HepG2 (cell line): ENCODE results near the gene MBLAC2. TPM values are rescaled to one million over a fixed set of nuclear protein-coding genes. Genes with fewer than 3 reads are reported as not detected.
A peak's percentile ranks its signal among the peaks of the same experiment; 100 is the strongest.

Source experiments
- ATAC-seq: fragments of 200-7000 bp; cut with Tn5 transposase; 3 replicates; pipeline ENCODE4 v1.9.1; 2020; ENCODE audit warnings: mild to moderate bottlenecking, moderate library complexity
- BruUV-seq: library from RNA; stranded (reverse); fragments of 400-500 nt; replicated peaks from 2 replicates; lab custom pipeline; 2021; lab: Mats Ljungman, UMichigan
- CTCF ChIA-PET: fragments of 300-600 bp; formaldehyde crosslinking; extraction: SDS; loops from one replicate; lab custom pipeline; 2021; ENCODE audit warnings: low total read pairs, inconsistent platforms, low intra/inter-chr PET ratio; lab: Yijun Ruan, JAX
- POLR2A ChIA-PET: fragments of 350-600 bp; sonication (Branson Sonifier 250); formaldehyde crosslinking; loops from one replicate; lab custom pipeline; 2020; ENCODE audit warnings: antibody characterized with exemption, inconsistent platforms; lab: Yijun Ruan, JAX
- DNase-seq: peaks from one replicate; pipeline ENCODE4 v3.0.0-alpha.2; 2015; ENCODE audit warnings: low spot score
- FAIRE-seq: peaks from 3 replicates; lab custom pipeline; 2011; peaks lifted over from hg19 to GRCh38; lab: Jason Lieb, UNC
- H2AFZ ChIP-seq: one replicate; pipeline ENCODE4 v1.6.1; 2011; ENCODE audit warnings: low read length, inconsistent platforms
- H3K27ac ChIP-seq: fragments of 300-600 bp; 3 replicates; pipeline ENCODE4 v1.8.0; 2011; ENCODE audit warnings: mixed run types, mild to moderate bottlenecking, mixed read lengths, low read length, inconsistent platforms; ENCODE audit not compliant: insufficient read depth; ENCODE audit errors: extremely low read length
- H3K27me3 ChIP-seq, 2 experiments: fragments of 200-600 bp in 1 of 2; 2 replicates in 1 of 2; 3 replicates in 1 of 2; pipeline versions ENCODE4 v1.6.0 to v1.8.0; 2011; ENCODE audit warnings: low read length in 2 of 2, mild to moderate bottlenecking in 2 of 2, moderate library complexity in 2 of 2, inconsistent platforms in 1 of 2; ENCODE audit not compliant: insufficient read depth in 2 of 2, control insufficient read depth in 1 of 2
- H3K36me3 ChIP-seq, 2 experiments: fragments of 200-600 bp in 1 of 2; replicated peaks in 1 of 2; 2 replicates in 1 of 2; 3 replicates in 1 of 2; pipeline versions ENCODE4 v1.5.1 to v1.8.0; 2011; ENCODE audit warnings: low read length in 2 of 2, inconsistent platforms in 1 of 2; ENCODE audit not compliant: insufficient read depth in 2 of 2, control insufficient read depth in 1 of 2
- H3K4me1 ChIP-seq: 2 replicates; pipeline ENCODE4 v1.5.1; 2012; ENCODE audit warnings: low read length, inconsistent platforms; ENCODE audit not compliant: insufficient read depth
- H3K4me2 ChIP-seq: 2 replicates; pipeline ENCODE4 v1.6.0; 2011; ENCODE audit warnings: low read depth, low read length, inconsistent platforms
- H3K4me3 ChIP-seq, 3 experiments: fragments of 200-600 bp in 1 of 3; sonication (generic), shearing (Covaris generic) in 1 of 3; replicated peaks in 1 of 3; 2 replicates each; pipeline ENCODE4 v1.5.1; 2011 to 2016; ENCODE audit warnings: low read length in 3 of 3, inconsistent platforms in 2 of 3, low read depth in 2 of 3, mild to moderate bottlenecking in 2 of 3, control low read depth in 1 of 3, mixed read lengths in 1 of 3; ENCODE audit not compliant: insufficient read depth in 1 of 3
- H3K79me2 ChIP-seq: one replicate; pipeline ENCODE4 v1.6.1; 2011; ENCODE audit warnings: low read length, inconsistent platforms; ENCODE audit not compliant: insufficient read depth
- H3K9ac ChIP-seq: 2 replicates; pipeline ENCODE4 v1.6.0; 2011; ENCODE audit warnings: mild to moderate bottlenecking, low read depth, low read length, inconsistent platforms; ENCODE audit not compliant: insufficient read depth
- H3K9me3 ChIP-seq: 2 replicates; pipeline ENCODE4 v1.5.1; 2012; ENCODE audit warnings: mild to moderate bottlenecking, low read length
- H4K20me1 ChIP-seq: 2 replicates; pipeline ENCODE4 v1.6.0; 2011; ENCODE audit warnings: inconsistent platforms, mild to moderate bottlenecking, low read length, moderate library complexity; ENCODE audit not compliant: insufficient read depth
- CERS6 ChIP-seq: sonication (generic); formaldehyde crosslinking; IDR thresholded peaks from 2 replicates; pipeline ENCODE4 v1.5.0; 2020; ENCODE audit warnings: missing genetic modification reagents
- EHMT2 ChIP-seq: fragments of 200-600 bp; sonication (generic); IDR thresholded peaks from 2 replicates; pipeline ENCODE4 v1.7.0; 2017; ENCODE audit warnings: antibody characterized with exemption, low read depth, low read length, borderline replicate concordance
- ERF ChIP-seq: IDR thresholded peaks from 2 replicates; pipeline ENCODE4 v1.6.1; 2018; ENCODE audit warnings: missing biosample characterization, missing genetic modification reagents
- LCORL ChIP-seq, 2 experiments: fragments of 450-650 bp in 1 of 2; sonication (generic) in 1 of 2; formaldehyde crosslinking in 1 of 2; IDR thresholded peaks; 2 replicates each; pipeline versions ENCODE4 v1.5.0 to v1.6.1; 2017 to 2020; ENCODE audit warnings: antibody characterized with exemption in 1 of 2, missing genetic modification reagents in 1 of 2
- MTA1 ChIP-seq: sonication (generic); formaldehyde crosslinking; IDR thresholded peaks from 2 replicates; pipeline ENCODE4 v1.4.0; 2020; ENCODE audit warnings: missing genetic modification reagents, mild to moderate bottlenecking, borderline replicate concordance
- SETDB1 ChIP-seq: sonication (generic); formaldehyde crosslinking; IDR thresholded peaks from 2 replicates; pipeline ENCODE4 v1.5.1; 2020; ENCODE audit warnings: missing genetic modification reagents, mild to moderate bottlenecking, borderline replicate concordance
- TCF7 ChIP-seq: sonication (generic); IDR thresholded peaks from 2 replicates; pipeline ENCODE4 v1.6.1; 2016; ENCODE audit warnings: antibody characterized with exemption, low read depth
- ZFYVE20 ChIP-seq: sonication (generic); formaldehyde crosslinking; IDR thresholded peaks from 2 replicates; pipeline ENCODE4 v1.8.0; 2023; ENCODE audit warnings: low read depth, mild to moderate bottlenecking, moderate library complexity, missing genetic modification reagents, borderline replicate concordance
- ZMYM4 ChIP-seq: sonication (generic); formaldehyde crosslinking; IDR thresholded peaks from 2 replicates; pipeline ENCODE4 v1.8.1; 2023; ENCODE audit warnings: mild to moderate bottlenecking, missing genetic modification reagents
- ZNF597 ChIP-seq: sonication (generic); formaldehyde crosslinking; IDR thresholded peaks from 2 replicates; pipeline ENCODE4 v1.5.0; 2020; ENCODE audit warnings: missing genetic modification reagents
- ZNF780A ChIP-seq: sonication (generic); formaldehyde crosslinking; IDR thresholded peaks from 2 replicates; pipeline ENCODE4 v1.8.0; 2022; ENCODE audit warnings: mild to moderate bottlenecking, missing genetic modification reagents, moderate library complexity
- WGBS: methylation state at CpG from one replicate; pipeline ENCODE4 v1.1.6; 2017; ENCODE audit warnings: low lambda C conversion rate; 5-methylcytosine and 5-hydroxymethylcytosine counted together
- in situ Hi-C: cut with HindIII; loops from 2 replicates; pipeline ENCODE4 v1.10.0; 2017; ENCODE audit warnings: low pct_unique_long_range_greater_than_20kb; ENCODE audit not compliant: extremely low pct_ligation_motif_present
- intact Hi-C: fragments of 100-400 bp; cut with micrococcal nuclease; formaldehyde crosslinking; loops from one replicate; pipeline ENCODE4 v1.10.0; 2022; ENCODE audit not compliant: unreplicated experiment
- polyA plus RNA-seq, 8 experiments: library from polyadenylated mRNA; depleted of rRNA in 3 of 8; stranded (reverse) in 7 of 8; unstranded in 1 of 8; fragments of >200 nt; fragmentation: Illumina TruSeq in 4 of 8; extraction: Trizol in 4 of 8; gene quantifications; 2 replicates each; pipeline versions ENCODE4 v1.2.1 to v1.2.3, GENCODE V29; 2011 to 2016; ENCODE audit warnings: low read depth in 4 of 8, missing spikeins in 1 of 8, mixed read lengths in 1 of 8; ENCODE audit not compliant: insufficient read depth in 1 of 8
- total RNA-seq, 5 experiments: library from RNA; depleted of rRNA; stranded (reverse); fragments of >200 nt; fragmentation: Illumina TruSeq; extraction: Trizol; gene quantifications; 2 replicates each; pipeline ENCODE4 v1.2.3, GENCODE V29; 2016; ENCODE audit warnings: low read depth in 1 of 5
- TF ChIP-seq, protein P1 (sequence below): sonication (generic); formaldehyde crosslinking; IDR thresholded peaks from 2 replicates; pipeline ENCODE4 v1.5.0; 2020; ENCODE audit warnings: mild to moderate bottlenecking, missing genetic modification reagents, borderline replicate concordance

The MBLAC2 gene
- total and polyA plus RNA-seq, 2 of the 13 experiments (the other 11 are each of a cell fraction or from before 2014, with no cell fraction given): 2.9 to 4.1 TPM

- Histone ChIP-seq H3K9ac (peak overlapping the region; percentile 77), H3K4me2 (peak overlapping the region; percentile 89), H4K20me1 (no peaks in the 10 kb centered on the region), H3K79me2 (peaks cover 20% of the 10 kb centered on the region), H3K9me3 (no peaks in the 10 kb centered on the region), H2AFZ (peak overlapping the region; percentile 33), H3K27me3 (no peaks in the 10 kb centered on the region), H3K4me1 (peaks cover 43% of the 10 kb centered on the region), H3K27ac (peak overlapping the region; percentile 94), H3K4me3 (peak overlapping the region; percentile 68 to 83 (median 81)), H3K36me3 (no peaks in the 10 kb centered on the region)
- no peak for FAIRE-seq
- ChIA-PET POLR2A (interaction anchor here (1.0 to 3.4 kb wide), 5 partner anchors 10 to 910 kb away, joined by 3 to 39 read pairs (median 4); partner anchors contain the start of genes ARRDC3 and CETN3), CTCF (no interaction called here)
- in situ Hi-C loops (no loop called here), intact Hi-C loops (loop anchor here (1.0 to 5.0 kb wide), 4 partner anchors 35 to 909 kb away; partner anchors contain the start of genes ARRDC3, CETN3 and LYSMD3)
- BruUV-seq: no TSS peak
- WGBS: under 1% methylated on average over 15 of the region's 56 CpGs
- DNase-seq: peak; percentile 12
- peak; percentile 66 for ATAC-seq
- TF ChIP-seq ZMYM4 (CRISPR knock-in tag): no peak
- peak; percentile 85; the same call in 1 of the 2 replicates for TF ChIP-seq CERS6
- no peak for TF ChIP-seq LCORL (IDR thresholded peaks at IDR 0.05)
- TF ChIP-seq LCORL (CRISPR knock-in tag; IDR thresholded peaks at IDR 0.05): peak; percentile 4; the same call in 1 of the 2 replicates
- TF ChIP-seq ZFYVE20 (CRISPR knock-in tag): 0 out of 2 replicates have a peak, but pooled peaks have one; percentile 8
- TF ChIP-seq, protein P1, sequence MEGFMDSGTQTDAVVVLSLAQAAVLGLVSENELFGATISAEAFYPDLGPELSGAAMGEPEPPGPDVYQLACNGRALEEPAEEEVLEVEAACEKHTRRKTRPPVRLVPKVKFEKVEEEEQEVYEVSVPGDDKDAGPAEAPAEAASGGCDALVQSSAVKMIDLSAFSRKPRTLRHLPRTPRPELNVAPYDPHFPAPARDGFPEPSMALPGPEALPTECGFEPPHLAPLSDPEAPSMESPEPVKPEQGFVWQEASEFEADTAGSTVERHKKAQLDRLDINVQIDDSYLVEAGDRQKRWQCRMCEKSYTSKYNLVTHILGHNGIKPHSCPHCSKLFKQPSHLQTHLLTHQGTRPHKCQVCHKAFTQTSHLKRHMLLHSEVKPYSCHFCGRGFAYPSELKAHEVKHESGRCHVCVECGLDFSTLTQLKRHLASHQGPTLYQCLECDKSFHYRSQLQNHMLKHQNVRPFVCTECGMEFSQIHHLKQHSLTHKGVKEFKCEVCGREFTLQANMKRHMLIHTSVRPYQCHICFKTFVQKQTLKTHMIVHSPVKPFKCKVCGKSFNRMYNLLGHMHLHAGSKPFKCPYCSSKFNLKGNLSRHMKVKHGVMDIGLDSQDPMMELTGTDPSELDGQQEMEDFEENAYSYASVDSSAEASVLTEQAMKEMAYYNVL (CRISPR knock-in tag): no peak
- TF ChIP-seq TCF7: no peak
- TF ChIP-seq MTA1 (CRISPR knock-in tag): no peak
- TF ChIP-seq SETDB1 (CRISPR knock-in tag): no peak; the same call in 1 of the 2 replicates
- no peak for TF ChIP-seq EHMT2
- TF ChIP-seq ZNF597 (CRISPR knock-in tag): no peak
- TF ChIP-seq ERF (CRISPR knock-in tag): no peak
- 0 out of 2 replicates have a peak, but pooled peaks have one; percentile 53 for TF ChIP-seq ZNF780A (CRISPR knock-in tag)
These were observed 956 bp downstream of the MBLAC2 start for GRCh38 chr5:90473396-90474234.
